Mononuclear cell (primary cell): ENCODE data around the gene TMEM60. TPM values are rescaled to one million over a fixed set of nuclear protein-coding genes. Genes with fewer than 3 reads are reported as not detected.
"Not testable (repeated sequence)": the region's sequence is repeated elsewhere in the genome, so short reads cannot be mapped to it uniquely, and the experiment has no call there.

Source experiments
- H3K27me3 ChIP-seq: 2 replicates; pipeline ENCODE4 v1.6.0; 2011; ENCODE audit warnings: low read length, control low read depth; ENCODE audit not compliant: insufficient read depth
- H3K4me1 ChIP-seq: 2 replicates; pipeline ENCODE4 v1.5.1; 2011; ENCODE audit warnings: mild to moderate bottlenecking, low read length, control low read depth; ENCODE audit not compliant: insufficient read depth
- H3K4me3 ChIP-seq: 2 replicates; pipeline ENCODE4 v1.5.1; 2011; ENCODE audit warnings: mild to moderate bottlenecking, low read length, moderate library complexity
- H3K9me3 ChIP-seq: 2 replicates; pipeline ENCODE4 v1.5.1; 2011; ENCODE audit warnings: low read depth, mild to moderate bottlenecking, control low read depth, low read length
- total RNA-seq: library from RNA; depleted of rRNA; stranded (reverse); fragments of >200 nt; gene quantifications from one replicate; pipeline ENCODE4 v1.2.3, GENCODE V29; 2012

TMEM60 gene
- total RNA-seq, 1 donor, result 7.7 TPM

- Histone ChIP-seq H3K9me3 (no peaks in the 10 kb centered on the region), H3K27me3 (no peaks in the 10 kb centered on the region), H3K4me1 (peaks cover 36% of the 10 kb centered on the region), H3K4me3 (peak overlapping the region; percentile 95)
Observed at GRCh38 chr7:77797734-77798393, 370 bp downstream of the TMEM60 start.

GRCh38 chr7:77796960-77797359 lies 1.3 kb downstream of the TMEM60 start:
- H3K27me3 ChIP-seq, result no peaks in the 10 kb centered on the region
- no peaks in the 10 kb centered on the region for H3K9me3 ChIP-seq
- H3K4me3 ChIP-seq, result peak overlapping the region; percentile 95
- peaks cover 29% of the 10 kb centered on the region for H3K4me1 ChIP-seq

- H3K4me1 ChIP-seq, result peaks cover 29% of the 10 kb centered on the region
- H3K4me3 ChIP-seq, result no peak overlapping the region
- H3K27me3 ChIP-seq, result no peaks in the 10 kb centered on the region
- no peaks in the 10 kb centered on the region for H3K9me3 ChIP-seq
Observed at GRCh38 chr7:77796109-77796508, 2.1 kb downstream of the TMEM60 start.

GRCh38 chr7:77794000-77794399 lies 4.2 kb downstream of the TMEM60 start:
- peaks cover 22% of the 10 kb centered on the region for H3K4me1 ChIP-seq
- no peak overlapping the region for H3K4me3 ChIP-seq
- H3K9me3 ChIP-seq, result no peaks in the 10 kb centered on the region
- no peaks in the 10 kb centered on the region for H3K27me3 ChIP-seq

- Histone ChIP-seq H3K9me3 (no peaks in the 10 kb centered on the region), H3K4me1 (peaks cover 14% of the 10 kb centered on the region), H3K4me3 (no peak overlapping the region), H3K27me3 (no peaks in the 10 kb centered on the region)
Observed at GRCh38 chr7:77791956-77792355, 6.3 kb downstream of the TMEM60 start.

- no peaks in the 10 kb centered on the region for H3K9me3 ChIP-seq
- H3K27me3 ChIP-seq, result no peaks in the 10 kb centered on the region
- peaks cover 8% of the 10 kb centered on the region for H3K4me1 ChIP-seq
- H3K4me3 ChIP-seq, result no peak overlapping the region
Observed at GRCh38 chr7:77791336-77791735, 6.9 kb downstream of the TMEM60 start.

- H3K9me3 ChIP-seq, result no peaks in the 10 kb centered on the region
- no peak overlapping the region for H3K4me3 ChIP-seq
- no peaks in the 10 kb centered on the region for H3K27me3 ChIP-seq
- no peaks in the 10 kb centered on the region for H3K4me1 ChIP-seq
Observed at GRCh38 chr7:77788327-77788902, 9.8 kb downstream of the TMEM60 start.

GRCh38 chr7:77786741-77787140 lies 11.5 kb downstream of the TMEM60 start:
- Histone ChIP-seq H3K27me3 (no peaks in the 10 kb centered on the region), H3K4me3 (no peak overlapping the region), H3K4me1 (no peaks in the 10 kb centered on the region), H3K9me3 (no peaks in the 10 kb centered on the region)

- Histone ChIP-seq H3K4me1 (no peaks in the 10 kb centered on the region), H3K4me3 (no peak overlapping the region), H3K27me3 (no peaks in the 10 kb centered on the region), H3K9me3 (no peaks in the 10 kb centered on the region)
Observed at GRCh38 chr7:77786018-77786417, 12.2 kb downstream of the TMEM60 start.

GRCh38 chr7:77784426-77784825 lies 13.8 kb downstream of the TMEM60 start:
- not testable (repeated sequence) for H3K4me1 ChIP-seq, H3K27me3 ChIP-seq, H3K4me3 ChIP-seq, H3K9me3 ChIP-seq

- H3K4me1 ChIP-seq, result no peaks in the 10 kb centered on the region
- no peak overlapping the region for H3K4me3 ChIP-seq
- no peaks in the 10 kb centered on the region for H3K27me3 ChIP-seq
Observed at GRCh38 chr7:77783545-77783944, 14.7 kb downstream of the TMEM60 start.

GRCh38 chr7:77783111-77783510 lies 15.1 kb downstream of the TMEM60 start:
- no peaks in the 10 kb centered on the region for H3K4me1 ChIP-seq

More at GRCh38 chr7:77783545-77783944, 14.7 kb downstream of the TMEM60 start:
- no peaks in the 10 kb centered on the region for H3K9me3 ChIP-seq

GRCh38 chr7:77782383-77782782 lies 15.9 kb downstream of the TMEM60 start:
- H3K27me3 ChIP-seq, result no peaks in the 10 kb centered on the region
- H3K4me1 ChIP-seq, result no peaks in the 10 kb centered on the region
- no peaks in the 10 kb centered on the region for H3K9me3 ChIP-seq
- no peak overlapping the region for H3K4me3 ChIP-seq

More at GRCh38 chr7:77783111-77783510, 15.1 kb downstream of the TMEM60 start:
- Histone ChIP-seq H3K9me3 (no peaks in the 10 kb centered on the region), H3K27me3 (no peaks in the 10 kb centered on the region), H3K4me3 (no peak overlapping the region)

- no peaks in the 10 kb centered on the region for H3K27me3 ChIP-seq
- no peak overlapping the region for H3K4me3 ChIP-seq
- H3K4me1 ChIP-seq, result no peaks in the 10 kb centered on the region
- no peaks in the 10 kb centered on the region for H3K9me3 ChIP-seq
Observed at GRCh38 chr7:77778535-77778934, 19.7 kb downstream of the TMEM60 start.

GRCh38 chr7:77771901-77772300 lies 26.3 kb downstream of the TMEM60 start:
- no peaks in the 10 kb centered on the region for H3K4me1 ChIP-seq
- H3K27me3 ChIP-seq, result no peaks in the 10 kb centered on the region
- no peak overlapping the region for H3K4me3 ChIP-seq
- H3K9me3 ChIP-seq, result no peaks in the 10 kb centered on the region

GRCh38 chr7:77770316-77770715 lies 27.9 kb downstream of the TMEM60 start:
- H3K4me1 ChIP-seq, result no peaks in the 10 kb centered on the region
- no peaks in the 10 kb centered on the region for H3K27me3 ChIP-seq
- H3K9me3 ChIP-seq, result no peaks in the 10 kb centered on the region
- H3K4me3 ChIP-seq, result no peak overlapping the region
